PC-9 (cell line): ENCODE measurements around the gene PLCE1. TPM values are rescaled to one million over a fixed set of nuclear protein-coding genes. Genes with fewer than 3 reads are reported as not detected.
"Not testable (repeated sequence)": the region's sequence is repeated elsewhere in the genome, so short reads cannot be mapped to it uniquely, and the experiment has no call there.

ENCODE experiments used
- BruUV-seq: library from RNA; stranded (reverse); fragments of 400-500 nt; replicated peaks from 2 replicates; lab custom pipeline; 2021; lab: Mats Ljungman, UMichigan
- CTCF ChIA-PET: fragments of 300-600 bp; sonication (Branson Sonifier 250); formaldehyde crosslinking; loops from one replicate; lab custom pipeline; 2022; ENCODE audit warnings: antibody characterized with exemption; lab: Charles Lee
- POLR2A ChIA-PET: fragments of 300-600 bp; sonication (Branson Sonifier 250); formaldehyde crosslinking; loops from one replicate; lab custom pipeline; 2022; ENCODE audit warnings: antibody characterized with exemption; ENCODE audit not compliant: unreplicated experiment; lab: Charles Lee
- DNase-seq, 2 experiments: peaks; one replicate each; pipeline versions ENCODE4 v3.0.0 to v3.0.0-alpha.2; 2015 to 2022; ENCODE audit warnings: mixed read lengths in 1 of 2
- H2AFZ ChIP-seq: fragments of 200-600 bp; sonication (generic); 2 replicates; pipeline ENCODE4 v1.8.1; 2017; ENCODE audit warnings: antibody characterized with exemption
- H3F3A ChIP-seq: fragments of 200-600 bp; sonication (generic); 2 replicates; pipeline ENCODE4 v1.8.1; 2017; ENCODE audit warnings: antibody characterized with exemption, mild to moderate bottlenecking, low read depth; ENCODE audit not compliant: insufficient read depth
- H3K27ac ChIP-seq: fragments of 200-600 bp; sonication (generic); 2 replicates; pipeline ENCODE4 v1.6.1; 2016; ENCODE audit warnings: mixed run types
- H3K27me3 ChIP-seq: fragments of 200-600 bp; sonication (generic); 2 replicates; pipeline ENCODE4 v1.6.1; 2016; ENCODE audit warnings: low read depth, mixed run types; ENCODE audit not compliant: insufficient read depth
- H3K36me3 ChIP-seq: fragments of 200-600 bp; sonication (generic); 2 replicates; pipeline ENCODE4 v1.6.1; 2016; ENCODE audit warnings: low read depth, mixed run types
- H3K4me1 ChIP-seq: fragments of 200-600 bp; sonication (generic); replicated peaks from 2 replicates; pipeline ENCODE4 v1.6.1; 2016; ENCODE audit warnings: mixed run types; ENCODE audit not compliant: insufficient read depth
- H3K4me2 ChIP-seq: fragments of 200-600 bp; sonication (generic); 2 replicates; pipeline ENCODE4 v1.6.1; 2017; ENCODE audit warnings: mixed run types
- H3K4me3 ChIP-seq: fragments of 200-600 bp; sonication (generic); 2 replicates; pipeline ENCODE4 v1.6.1; 2016; ENCODE audit warnings: mixed run types
- H3K79me2 ChIP-seq: fragments of 200-600 bp; sonication (generic); 2 replicates; pipeline ENCODE4 v1.6.1; 2017; ENCODE audit warnings: low read depth, mixed run types
- H3K9me2 ChIP-seq: fragments of 200-600 bp; sonication (generic); 2 replicates; pipeline ENCODE4 v1.8.1; 2017; ENCODE audit warnings: mild to moderate bottlenecking; ENCODE audit not compliant: insufficient read depth
- H3K9me3 ChIP-seq: fragments of 200-600 bp; sonication (generic); 2 replicates; pipeline ENCODE4 v1.8.1; 2016; ENCODE audit warnings: low read depth; ENCODE audit not compliant: insufficient read depth
- H4K20me1 ChIP-seq: fragments of 200-600 bp; sonication (generic); 2 replicates; pipeline ENCODE4 v1.8.1; 2017; ENCODE audit not compliant: insufficient read depth
- CTCF ChIP-seq: fragments of 200-600 bp; sonication (generic); conservative IDR thresholded peaks from 2 replicates; pipeline ENCODE4 v1.6.1; 2017; ENCODE audit warnings: mixed run types, antibody characterized with exemption, mild to moderate bottlenecking, moderate library complexity
- EZH2 ChIP-seq: fragments of 200-600 bp; sonication (generic); IDR thresholded peaks from 2 replicates; pipeline ENCODE4 v1.8.0; 2017; ENCODE audit warnings: antibody characterized with exemption, low read depth
- intact Hi-C: fragments of 100-400 bp; cut with micrococcal nuclease; formaldehyde crosslinking; loops from one replicate; pipeline ENCODE4 v1.10.0; 2022; ENCODE audit not compliant: unreplicated experiment
- total RNA-seq: library from RNA; stranded (reverse); gene quantifications from 2 replicates; pipeline ENCODE4 v1.2.3, GENCODE V29; 2021

The PLCE1 gene
- total RNA-seq, 1 experiment from 2014 or later = 15.2 TPM

GRCh38 chr10:93968540-93968945 is 25.2 kb upstream of the PLCE1 start:
- H3K9me3 ChIP-seq = no peaks in the 10 kb centered on the region
- no peak overlapping the region for H3K27ac ChIP-seq
- no TSS peak for BruUV-seq
- ChIA-PET POLR2A (no interaction called here), CTCF (no interaction called here)
- H3K79me2 ChIP-seq = no peaks in the 10 kb centered on the region
- H3K36me3 ChIP-seq = no peaks in the 10 kb centered on the region
- TF ChIP-seq EZH2 (no peak), CTCF (no peak)
- H2AFZ ChIP-seq = no peak overlapping the region
- DNase-seq = no peak
- no peaks in the 10 kb centered on the region for H4K20me1 ChIP-seq
- no peaks in the 10 kb centered on the region for H3K9me2 ChIP-seq
- no peaks in the 10 kb centered on the region for H3K4me1 ChIP-seq
- intact Hi-C loops = no loop called here
- no peak overlapping the region for H3K4me2 ChIP-seq
- no peaks in the 10 kb centered on the region for H3K27me3 ChIP-seq
- H3F3A ChIP-seq = no peaks in the 10 kb centered on the region
- no peak overlapping the region for H3K4me3 ChIP-seq

- H3F3A ChIP-seq, DNase-seq, H3K79me2 ChIP-seq, H3K36me3 ChIP-seq, H3K9me2 ChIP-seq, BruUV-seq, H3K4me2 ChIP-seq, POLR2A ChIA-PET, H3K27ac ChIP-seq, H3K9me3 ChIP-seq, H3K4me3 ChIP-seq, intact Hi-C loops, H4K20me1 ChIP-seq, CTCF ChIA-PET, H3K4me1 ChIP-seq, H2AFZ ChIP-seq, H3K27me3 ChIP-seq: not testable (repeated sequence)
These were observed 23.2 kb upstream of the PLCE1 start for GRCh38 chr10:93970433-93971010.

GRCh38 chr10:93973748-93974445 is 19.8 kb upstream of the PLCE1 start:
- no peaks in the 10 kb centered on the region for H3K9me2 ChIP-seq
- H2AFZ ChIP-seq = no peak overlapping the region
- H3K27ac ChIP-seq = no peak overlapping the region
- intact Hi-C loops = no loop called here
- CTCF ChIA-PET = interaction anchor here (0.6 kb wide), 1 partner anchor 21 kb away, joined by 9 read pairs; no protein-coding TSS in a partner anchor
- H3K4me2 ChIP-seq = no peak overlapping the region
- no peaks in the 10 kb centered on the region for H3F3A ChIP-seq
- DNase-seq = no peak
- TF ChIP-seq EZH2 (no peak), CTCF (no peak)
- no peaks in the 10 kb centered on the region for H3K79me2 ChIP-seq
- no peaks in the 10 kb centered on the region for H3K27me3 ChIP-seq
- H3K4me3 ChIP-seq = no peak overlapping the region
- H3K4me1 ChIP-seq = no peaks in the 10 kb centered on the region
- BruUV-seq = no TSS peak
- no peaks in the 10 kb centered on the region for H4K20me1 ChIP-seq
- H3K9me3 ChIP-seq = no peaks in the 10 kb centered on the region
- no peaks in the 10 kb centered on the region for H3K36me3 ChIP-seq
- POLR2A ChIA-PET = no interaction called here
